NCI-H446 treated with DMSO at 0.1 percent for 48 hours (cell line): ENCODE data around the gene ITPA.

Experiments
- DNase-seq: peaks from one replicate; lab custom pipeline; 2025; lab: John Stamatoyannopoulos, UW

Gene ITPA

GRCh38 chr20:3246682-3247081, 37.4 kb downstream of the ITPA start:
- DNase-seq = no peak

- DNase-seq = no peak
These were observed 38.3 kb downstream of the ITPA start for GRCh38 chr20:3247638-3248037.

- DNase-seq = no peak
These were observed 39.1 kb downstream of the ITPA start for GRCh38 chr20:3248167-3248992.

DNA sequence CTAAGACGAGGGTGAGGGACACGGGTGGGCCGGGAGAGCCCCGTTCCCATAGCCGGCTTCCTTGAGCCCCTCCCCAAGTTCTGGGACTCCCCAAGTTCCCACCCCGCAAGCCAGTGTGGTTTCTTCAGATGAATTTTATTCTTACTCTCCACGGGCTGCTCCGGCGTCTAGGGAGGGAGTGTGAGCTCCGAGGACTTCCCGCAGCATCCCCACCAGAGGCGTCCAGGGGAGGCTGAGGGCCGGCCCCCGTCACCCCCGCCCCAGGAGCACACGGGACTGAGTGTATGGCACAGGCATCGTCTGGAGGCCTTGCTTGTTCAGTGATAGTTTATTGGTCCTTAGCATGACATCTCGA, 39.7 kb downstream of the ITPA start:
- DNase-seq = no peak

GRCh38 chr20:3250091-3250504, 40.8 kb downstream of the ITPA start:
- no peak for DNase-seq

DNA sequence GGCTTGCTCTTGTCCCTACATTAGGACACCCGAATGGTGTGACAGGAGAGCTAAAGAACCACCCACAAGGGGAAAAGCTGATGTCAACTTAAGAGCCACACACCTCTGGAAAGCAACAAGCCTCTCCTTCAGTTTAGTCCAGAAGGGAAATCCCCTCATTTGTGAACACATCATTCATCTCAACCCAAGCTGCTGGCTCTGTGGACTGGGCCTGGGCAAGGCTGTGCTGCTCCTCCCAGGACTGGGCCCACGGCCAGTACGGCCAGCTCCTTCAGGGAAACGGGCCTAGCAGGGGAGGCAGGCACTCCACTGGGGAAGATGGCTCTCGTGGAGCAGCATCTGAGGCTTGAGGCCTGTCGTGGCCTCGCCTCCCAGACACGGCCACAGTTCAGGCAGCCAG, 42.5 kb downstream of the ITPA start:
- no peak for DNase-seq

DNA sequence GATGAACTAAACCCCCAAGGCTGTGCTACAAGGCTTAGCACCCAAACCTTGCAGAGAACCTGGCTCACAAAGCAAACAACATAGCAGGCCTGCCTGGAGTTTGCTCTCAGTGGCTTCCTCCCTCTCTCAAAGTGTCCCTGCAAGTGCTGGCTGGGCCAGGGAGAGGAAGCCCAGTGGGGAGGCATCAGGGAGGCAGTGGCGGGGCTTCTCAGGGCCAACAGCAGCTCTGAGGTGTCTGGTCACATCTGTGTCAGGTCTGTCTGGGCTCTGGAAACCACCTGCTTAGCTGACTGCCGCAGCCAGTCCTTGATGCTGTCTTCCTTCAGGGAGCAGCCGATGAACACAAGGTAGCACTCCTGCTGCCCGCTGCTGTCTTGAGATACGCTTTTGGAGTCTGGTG, 46.4 kb downstream of the ITPA start:
- no peak for DNase-seq

- DNase-seq = no peak
These were observed 49.1 kb downstream of the ITPA start for GRCh38 chr20:3258429-3258828.

DNA sequence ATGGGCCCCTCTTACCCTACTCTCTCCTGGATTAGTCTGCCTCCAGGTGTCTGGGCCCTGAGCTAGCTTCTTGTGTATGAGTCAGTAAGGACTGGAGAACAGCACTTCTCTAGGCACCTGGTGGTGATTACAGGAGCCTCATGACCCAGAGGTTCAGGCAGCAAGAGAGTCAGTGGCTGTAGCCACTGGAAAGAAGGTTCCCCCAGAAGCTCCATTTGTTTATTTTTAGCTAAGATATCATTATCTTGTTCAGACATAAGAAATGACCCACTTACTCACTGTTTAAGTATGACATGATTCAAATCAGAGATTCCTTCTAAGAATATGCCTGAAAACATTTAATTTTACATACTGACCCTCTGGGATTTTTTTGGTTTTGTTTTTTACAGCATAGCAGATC, 53.3 kb downstream of the ITPA start:
- DNase-seq = no peak

DNA sequence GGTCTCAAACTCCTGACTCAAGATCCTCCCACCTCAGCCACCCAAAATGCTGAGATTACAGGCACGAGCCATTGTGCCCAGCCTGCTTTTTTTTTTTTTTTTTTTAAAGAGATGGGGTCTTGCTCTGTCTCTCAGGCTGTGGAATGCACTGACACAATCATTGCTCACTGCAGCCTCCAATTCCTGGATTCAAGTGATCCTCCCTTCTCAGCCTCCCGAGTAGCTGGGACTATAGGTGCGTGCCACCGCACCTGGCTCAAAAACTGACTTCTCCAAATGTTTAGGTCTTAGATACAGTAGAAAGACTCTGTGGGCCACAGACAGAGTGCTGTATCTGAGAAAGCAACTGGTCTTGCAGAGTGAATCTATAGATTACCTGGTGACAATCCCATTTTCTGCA, 60.8 kb downstream of the ITPA start:
- DNase-seq = no peak

GRCh38 chr20:3273371-3273770, 64.1 kb downstream of the ITPA start:
- DNase-seq = no peak
